Activated CD8-positive, alpha-beta memory T cell treated with anti-CD3 and anti-CD28 coated beads for 4 hours (primary cell): Measurements from ENCODE around the gene SHB.

Experiments
- DNase-seq, 2 donors: peaks; one replicate each; pipeline ENCODE4 v3.0.0-alpha.2; 2020; ENCODE audit warnings: low read depth in 2 of 2

The SHB gene

GRCh38 chr9:38008168-38009034 lies 60.6 kb downstream of the SHB start:
- peak; percentile 14 to 37 for DNase-seq

- DNase-seq: no peak
Measured at GRCh38 chr9:38007016-38007415, 62.0 kb downstream of the SHB start.

GRCh38 chr9:38006163-38006562 lies 62.9 kb downstream of the SHB start:
- no peak for DNase-seq

GRCh38 chr9:38004809-38005560 lies 64.0 kb downstream of the SHB start:
- DNase-seq: no peak

- no peak for DNase-seq
Measured at GRCh38 chr9:38003946-38004808, 64.8 kb downstream of the SHB start.

- no peak for DNase-seq
Measured at GRCh38 chr9:38003230-38003629, 65.8 kb downstream of the SHB start.

GRCh38 chr9:38001430-38001829 lies 67.6 kb downstream of the SHB start:
- DNase-seq: no peak

- DNase-seq: no peak
Measured at GRCh38 chr9:38000735-38001134, 68.3 kb downstream of the SHB start.

GRCh38 chr9:38000332-38000731 lies 68.7 kb downstream of the SHB start:
- DNase-seq: no peak

- no peak for DNase-seq
Measured at GRCh38 chr9:37999588-38000189, 69.3 kb downstream of the SHB start.

- no peak for DNase-seq
Measured at GRCh38 chr9:37998881-37999587, 70.0 kb downstream of the SHB start.

- no peak for DNase-seq
Measured at GRCh38 chr9:37997636-37998374, 71.2 kb downstream of the SHB start.

- DNase-seq: no peak
Measured at GRCh38 chr9:37996819-37997217, 72.2 kb downstream of the SHB start.

GRCh38 chr9:37995961-37996818 lies 72.8 kb downstream of the SHB start:
- no peak for DNase-seq

GRCh38 chr9:37995348-37995737 lies 73.7 kb downstream of the SHB start:
- DNase-seq: no peak

GRCh38 chr9:37994639-37995347 lies 74.2 kb downstream of the SHB start:
- no peak for DNase-seq

- DNase-seq: no peak
Measured at GRCh38 chr9:37992924-37993349, 76.1 kb downstream of the SHB start.

GRCh38 chr9:37990404-37991015 lies 78.5 kb downstream of the SHB start:
- DNase-seq: no peak
